K562 (cell line): ENCODE data around the gene ZIC2. TPM values are rescaled to one million over a fixed set of nuclear protein-coding genes. Genes with fewer than 3 reads are reported as not detected.

Experiments used
- ATAC-seq: fragments of 200-7000 bp; cut with Tn5 transposase; 3 replicates; pipeline ENCODE4 v1.9.1; 2020; ENCODE audit warnings: moderate library complexity
- BruUV-seq: library from RNA; stranded (reverse); fragments of 400-500 nt; replicated peaks from 2 replicates; lab custom pipeline; 2021; lab: Mats Ljungman, UMichigan
- CTCF ChIA-PET: fragments of 300-600 bp; formaldehyde crosslinking; extraction: SDS; loops from one replicate; lab custom pipeline; 2021; ENCODE audit warnings: low intra/inter-chr PET ratio; lab: Yijun Ruan, JAX
- POLR2A ChIA-PET: fragments of 300-600, 350-650 bp; sonication (Branson Sonifier 250); formaldehyde crosslinking; extraction: SDS; loops from one replicate; lab custom pipeline; 2021; ENCODE audit warnings: antibody characterized with exemption, inconsistent platforms; lab: Yijun Ruan, JAX
- DNase-seq, 4 experiments: peaks; one replicate each; pipeline versions ENCODE4 v3.0.0 to v3.0.0-alpha.2; 2011 to 2018; ENCODE audit warnings: low spot score in 3 of 4, mixed read lengths in 3 of 4; ENCODE audit errors: extremely low read depth in 1 of 4
- FAIRE-seq: peaks from 2 replicates; lab custom pipeline; 2011; peaks lifted over from hg19 to GRCh38; lab: Jason Lieb, UNC
- H2AFZ ChIP-seq: 2 replicates; pipeline ENCODE4 v1.6.0; 2011; ENCODE audit warnings: low read depth, low read length, control low read depth, inconsistent platforms
- H3K27ac ChIP-seq: fragments of 200-600 bp; 3 replicates; pipeline ENCODE4 v1.8.0; 2011; ENCODE audit warnings: low read depth, mild to moderate bottlenecking, control low read depth, inconsistent platforms, low read length, moderate library complexity, mixed read lengths; ENCODE audit errors: extremely low read depth
- H3K27me3 ChIP-seq, 2 experiments: fragments of 300-600 bp in 1 of 2; 2 replicates in 1 of 2; 3 replicates in 1 of 2; pipeline versions ENCODE4 v1.6.0 to v1.8.0; 2011; ENCODE audit warnings: inconsistent platforms in 2 of 2, low read length in 2 of 2, mild to moderate bottlenecking in 1 of 2, mixed read lengths in 1 of 2, moderate library complexity in 1 of 2; ENCODE audit not compliant: control insufficient read depth in 2 of 2, insufficient read depth in 2 of 2
- H3K36me3 ChIP-seq: fragments of 300-600 bp; 3 replicates; pipeline ENCODE4 v1.8.0; 2011; ENCODE audit warnings: mild to moderate bottlenecking, low read length, inconsistent platforms; ENCODE audit not compliant: control insufficient read depth, insufficient read depth
- H3K4me1 ChIP-seq, 2 experiments: fragments of 200-600 bp in 1 of 2; replicated peaks in 1 of 2; 2 replicates in 1 of 2; 3 replicates in 1 of 2; pipeline versions ENCODE4 v1.5.1 to v1.8.0; 2011; ENCODE audit warnings: inconsistent platforms in 2 of 2, low read length in 2 of 2, mild to moderate bottlenecking in 1 of 2, mixed read lengths in 1 of 2, moderate library complexity in 1 of 2; ENCODE audit not compliant: control insufficient read depth in 2 of 2, insufficient read depth in 2 of 2
- H3K4me2 ChIP-seq: 2 replicates; pipeline ENCODE4 v1.6.1; 2011; ENCODE audit warnings: low read length, control low read depth, inconsistent platforms, mixed read lengths; ENCODE audit not compliant: insufficient read depth
- H3K4me3 ChIP-seq: fragments of 200-600 bp; sonication (generic), shearing (Covaris generic); 2 replicates; pipeline ENCODE4 v1.5.1; 2016; ENCODE audit warnings: control low read depth, inconsistent platforms
- H3K79me2 ChIP-seq: fragments of 200-600 bp; 3 replicates; pipeline ENCODE4 v1.8.0; 2011; ENCODE audit warnings: low read length, inconsistent platforms; ENCODE audit not compliant: control insufficient read depth, insufficient read depth
- H3K9ac ChIP-seq, 2 experiments: 2 replicates each; pipeline versions ENCODE4 v1.6.0 to v1.6.1; 2011; ENCODE audit warnings: low read depth in 2 of 2, low read length in 2 of 2, control low read depth in 1 of 2, inconsistent platforms in 1 of 2, mild to moderate bottlenecking in 1 of 2, mixed read lengths in 1 of 2; ENCODE audit not compliant: insufficient read depth in 1 of 2
- H3K9me1 ChIP-seq: one replicate; pipeline ENCODE4 v1.6.0; 2011; ENCODE audit warnings: inconsistent platforms, mild to moderate bottlenecking, low read length, moderate library complexity; ENCODE audit not compliant: control insufficient read depth, insufficient read depth
- H3K9me3 ChIP-seq: replicated peaks from 2 replicates; pipeline ENCODE4 v1.5.1; 2011; ENCODE audit warnings: low read depth, low read length, inconsistent platforms; ENCODE audit not compliant: control insufficient read depth, insufficient read depth
- H4K20me1 ChIP-seq: replicated peaks from 2 replicates; pipeline ENCODE4 v1.6.1; 2011; ENCODE audit warnings: low read length, inconsistent platforms, mixed read lengths; ENCODE audit not compliant: control insufficient read depth, insufficient read depth
- ASH1L ChIP-seq: fragments of 450-650 bp; IDR thresholded peaks from 2 replicates; pipeline ENCODE4 v1.6.1; 2018; ENCODE audit warnings: borderline replicate concordance, mild to moderate bottlenecking, low read depth; ENCODE audit not compliant: partially characterized antibody
- CBX2 ChIP-seq: fragments of 200-600 bp; sonication (generic); IDR thresholded peaks from one replicate; pipeline ENCODE4 v1.6.1; 2012; ENCODE audit warnings: mild to moderate bottlenecking, low read length, inconsistent platforms; ENCODE audit not compliant: insufficient read depth, poor library complexity, severe bottlenecking
- CTCFL ChIP-seq: IDR thresholded peaks from 2 replicates; pipeline ENCODE4 v1.6.1; 2011; ENCODE audit warnings: borderline replicate concordance, low read depth, mild to moderate bottlenecking, moderate library complexity, low read length; ENCODE audit not compliant: insufficient read depth, poor library complexity, severe bottlenecking
- ELK1 ChIP-seq: sonication (generic); formaldehyde crosslinking; IDR thresholded peaks from 2 replicates; pipeline ENCODE4 v1.8.1; 2022; ENCODE audit warnings: missing genetic modification reagents
- FOXA1 ChIP-seq: fragments of 450-650 bp; IDR thresholded peaks from 2 replicates; pipeline ENCODE4 v1.6.1; 2016; ENCODE audit warnings: mild to moderate bottlenecking, borderline replicate concordance
- HMG20B ChIP-seq: fragments of 250-450 bp; sonication (Bioruptor Pico); IDR thresholded peaks from 2 replicates; pipeline ENCODE4 v1.5.0; 2021; ENCODE audit warnings: mild to moderate bottlenecking
- HNRNPK ChIP-seq: fragments of 200-400 bp; formaldehyde crosslinking; IDR thresholded peaks from one replicate; pipeline ENCODE4 v1.6.1; 2018; ENCODE audit warnings: mild to moderate bottlenecking, low read depth, low read length; ENCODE audit not compliant: poor library complexity, severe bottlenecking
- PCBP1 ChIP-seq: fragments of 200-400 bp; formaldehyde crosslinking; IDR thresholded peaks from 2 replicates; pipeline ENCODE4 v1.6.1; 2018; ENCODE audit warnings: mild to moderate bottlenecking, low read depth, low read length; ENCODE audit not compliant: poor library complexity, severe bottlenecking
- STAT5A ChIP-seq: IDR thresholded peaks from 2 replicates; pipeline ENCODE4 v1.6.1; 2012; ENCODE audit warnings: low read length, inconsistent platforms, borderline replicate concordance
- THRA ChIP-seq: fragments of 450-650 bp; IDR thresholded peaks from 2 replicates; pipeline ENCODE4 v1.6.1; 2017; ENCODE audit warnings: mild to moderate bottlenecking, moderate library complexity
- U2AF1 ChIP-seq: fragments of 200-400 bp; formaldehyde crosslinking; optimal IDR thresholded peaks from 2 replicates; pipeline ENCODE3; 2017; ENCODE audit warnings: mild to moderate bottlenecking, low read depth, low read length, moderate library complexity
- ZBTB8A ChIP-seq: fragments of 450-650 bp; IDR thresholded peaks from 2 replicates; pipeline ENCODE4 v1.6.1; 2018; ENCODE audit warnings: mild to moderate bottlenecking, moderate library complexity; ENCODE audit not compliant: partially characterized antibody
- ZNF274 ChIP-seq: IDR thresholded peaks from 2 replicates; pipeline ENCODE4 v1.6.1; 2011; ENCODE audit warnings: low read depth, mild to moderate bottlenecking, low read length, moderate library complexity, borderline replicate concordance
- ZNF644 ChIP-seq: fragments of 200-800 bp; sonication (Bioruptor generic); IDR thresholded peaks from 2 replicates; pipeline ENCODE4 v1.6.1; 2016; ENCODE audit warnings: low read depth, missing genetic modification characterization, missing compliant biosample characterization
- ZNF668 ChIP-seq: fragments of 250-450 bp; sonication (Bioruptor Pico); IDR thresholded peaks from 2 replicates; pipeline ENCODE4 v1.8.0; 2022; ENCODE audit warnings: mild to moderate bottlenecking, inconsistent platforms
- WGBS: fragments of 100-300 bp; shearing (Covaris generic); methylation state at CpG from one replicate; pipeline ENCODE4 v1.1.6; 2016; ENCODE audit warnings: low coverage, mixed read lengths; ENCODE audit not compliant: insufficient coverage; ENCODE audit errors: missing lambda C conversion rate; 5-methylcytosine and 5-hydroxymethylcytosine counted together
- in situ Hi-C: fragments of 300-500 bp; cut with MboI; formaldehyde crosslinking; loops from 4 replicates; pipeline ENCODE4 v1.15.0; 2018; ENCODE audit warnings: inconsistent platforms, mixed read lengths
- intact Hi-C: fragments of 100-400 bp; cut with micrococcal nuclease; formaldehyde crosslinking; loops from 2 replicates; pipeline ENCODE4 v1.14.2; 2022
- polyA plus RNA-seq, 8 experiments: library from polyadenylated mRNA; depleted of rRNA in 4 of 8; stranded (reverse) in 5 of 8; unstranded in 3 of 8; fragments of >200 nt; fragmentation: Nextera tagmentation in 2 of 8; fragmentation: Illumina TruSeq in 1 of 8; extraction: Ambion mirVana in 2 of 8; extraction: Trizol in 1 of 8; gene quantifications; 2 replicates each; pipeline versions ENCODE4 v1.2.1 to v1.2.3, GENCODE V29; 2011 to 2014; ENCODE audit warnings: inconsistent platforms in 1 of 8, missing spikeins in 1 of 8
- total RNA-seq, 7 experiments: library from RNA; depleted of rRNA in 6 of 7; stranded (reverse); fragments of >200 nt in 6 of 7; fragmentation: Illumina TruSeq in 2 of 7; extraction: Trizol in 2 of 7; gene quantifications; 2 replicates each; pipeline versions ENCODE4 v1.2.1 to v1.2.3, GENCODE V29; 2011 to 2021; ENCODE audit warnings: low replicate concordance in 1 of 7

The ZIC2 gene
- total and polyA plus RNA-seq, 9 of the 15 experiments (the other 6 are each of a cell fraction or from before 2014, with no cell fraction given), result 1.8 to 18.0 (median 4.5) TPM

GRCh38 chr13:99974939-99975561 lies 6.5 kb upstream of the ZIC2 start:
- Histone ChIP-seq H4K20me1 (no peaks in the 10 kb centered on the region), H3K36me3 (no peaks in the 10 kb centered on the region), H3K4me2 (no peak overlapping the region), H3K27ac (no peak overlapping the region), H3K4me3 (no peak overlapping the region), H3K9ac (no peak overlapping the region), H3K9me3 (no peaks in the 10 kb centered on the region), H3K4me1 (peaks cover 0 to 37% of the 10 kb centered on the region in 2 experiments; a peak in 3 of 5 replicates), H3K79me2 (peaks cover 1% of the 10 kb centered on the region; the same call in 2 of the 3 replicates), H3K9me1 (no peaks in the 10 kb centered on the region), H3K27me3 (no peaks in the 10 kb centered on the region), H2AFZ (no peak overlapping the region)
- no peak for FAIRE-seq
- ChIA-PET POLR2A (no interaction called here), CTCF (no interaction called here)
- no TSS peak for BruUV-seq
- ATAC-seq, result no peak
- no peak for DNase-seq
- in situ Hi-C loops (no loop called here), intact Hi-C loops (no loop called here)
- 85% methylated on average over 8 of the region's 34 CpGs for WGBS
- TF ChIP-seq STAT5A, result no peak
- TF ChIP-seq ZNF274, result no peak
- no peak for TF ChIP-seq CBX2
- TF ChIP-seq ELK1, result no peak
- TF ChIP-seq THRA, result no peak
- TF ChIP-seq ZNF644, result no peak
- TF ChIP-seq ZBTB8A, result no peak
- TF ChIP-seq U2AF1, result no peak
- no peak for TF ChIP-seq ASH1L
- TF ChIP-seq FOXA1, result no peak
- no peak for TF ChIP-seq ZNF668 (CRISPR knock-in tag)
- no peak for TF ChIP-seq HMG20B (CRISPR knock-in tag)
- TF ChIP-seq CTCFL, result no peak
- no peak for TF ChIP-seq HNRNPK
- no peak for TF ChIP-seq PCBP1
